Neural cell (in vitro differentiated cells): ENCODE results near the gene GLRX.

Experiments
- EZH2 ChIP-seq: fragments of 200-600, 300-800 bp; shearing (Covaris generic), sonication (generic); IDR thresholded peaks from 2 replicates; pipeline ENCODE4 v1.6.1; 2014; ENCODE audit warnings: antibody characterized with exemption, low read length, borderline replicate concordance, mild to moderate bottlenecking; ENCODE audit not compliant: insufficient read depth, poor library complexity, severe bottlenecking
- MXI1 ChIP-seq: fragments of 450-650 bp; conservative IDR thresholded peaks from 2 replicates; pipeline ENCODE4 v1.6.1; 2014; ENCODE audit warnings: antibody characterized with exemption, mild to moderate bottlenecking; ENCODE audit not compliant: poor library complexity, severe bottlenecking
- POLR2AphosphoS5 ChIP-seq: IDR thresholded peaks from 2 replicates; pipeline ENCODE4 v1.6.1; 2012
- TF ChIP-seq, protein P1 (sequence below): fragments of 450-650 bp; IDR thresholded peaks from 2 replicates; pipeline ENCODE4 v1.5.1; 2014; ENCODE audit warnings: antibody characterized with exemption, mild to moderate bottlenecking, moderate library complexity; ENCODE audit not compliant: poor library complexity, severe bottlenecking
- TF ChIP-seq, protein P2 (sequence below): IDR thresholded peaks from 2 replicates; pipeline ENCODE4 v1.6.1; 2012; ENCODE audit warnings: borderline replicate concordance

DNA sequence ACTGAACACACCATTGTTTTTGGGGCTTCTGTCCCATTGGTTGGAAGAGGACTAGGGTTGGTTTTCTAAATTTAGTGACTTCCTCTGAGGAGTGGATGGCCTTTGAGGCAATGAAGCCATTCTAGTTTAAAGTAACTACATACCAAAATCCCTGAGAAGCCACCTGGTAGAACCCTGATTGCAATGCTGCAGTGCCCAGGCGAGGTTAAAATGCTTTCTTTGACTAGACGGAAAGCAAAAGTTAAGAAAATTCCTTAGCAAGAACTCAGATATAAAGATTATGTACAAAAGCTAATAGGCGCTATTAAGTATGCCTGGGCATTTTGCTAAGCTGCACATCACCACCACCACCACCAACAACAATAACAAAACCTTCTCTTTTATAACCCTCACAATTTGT lies 20.6 kb downstream of the GLRX start:
- TF ChIP-seq MXI1: no peak
- no peak for TF ChIP-seq EZH2
- TF ChIP-seq, protein P1, sequence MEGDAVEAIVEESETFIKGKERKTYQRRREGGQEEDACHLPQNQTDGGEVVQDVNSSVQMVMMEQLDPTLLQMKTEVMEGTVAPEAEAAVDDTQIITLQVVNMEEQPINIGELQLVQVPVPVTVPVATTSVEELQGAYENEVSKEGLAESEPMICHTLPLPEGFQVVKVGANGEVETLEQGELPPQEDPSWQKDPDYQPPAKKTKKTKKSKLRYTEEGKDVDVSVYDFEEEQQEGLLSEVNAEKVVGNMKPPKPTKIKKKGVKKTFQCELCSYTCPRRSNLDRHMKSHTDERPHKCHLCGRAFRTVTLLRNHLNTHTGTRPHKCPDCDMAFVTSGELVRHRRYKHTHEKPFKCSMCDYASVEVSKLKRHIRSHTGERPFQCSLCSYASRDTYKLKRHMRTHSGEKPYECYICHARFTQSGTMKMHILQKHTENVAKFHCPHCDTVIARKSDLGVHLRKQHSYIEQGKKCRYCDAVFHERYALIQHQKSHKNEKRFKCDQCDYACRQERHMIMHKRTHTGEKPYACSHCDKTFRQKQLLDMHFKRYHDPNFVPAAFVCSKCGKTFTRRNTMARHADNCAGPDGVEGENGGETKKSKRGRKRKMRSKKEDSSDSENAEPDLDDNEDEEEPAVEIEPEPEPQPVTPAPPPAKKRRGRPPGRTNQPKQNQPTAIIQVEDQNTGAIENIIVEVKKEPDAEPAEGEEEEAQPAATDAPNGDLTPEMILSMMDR: no peak
- TF ChIP-seq, protein P2, sequence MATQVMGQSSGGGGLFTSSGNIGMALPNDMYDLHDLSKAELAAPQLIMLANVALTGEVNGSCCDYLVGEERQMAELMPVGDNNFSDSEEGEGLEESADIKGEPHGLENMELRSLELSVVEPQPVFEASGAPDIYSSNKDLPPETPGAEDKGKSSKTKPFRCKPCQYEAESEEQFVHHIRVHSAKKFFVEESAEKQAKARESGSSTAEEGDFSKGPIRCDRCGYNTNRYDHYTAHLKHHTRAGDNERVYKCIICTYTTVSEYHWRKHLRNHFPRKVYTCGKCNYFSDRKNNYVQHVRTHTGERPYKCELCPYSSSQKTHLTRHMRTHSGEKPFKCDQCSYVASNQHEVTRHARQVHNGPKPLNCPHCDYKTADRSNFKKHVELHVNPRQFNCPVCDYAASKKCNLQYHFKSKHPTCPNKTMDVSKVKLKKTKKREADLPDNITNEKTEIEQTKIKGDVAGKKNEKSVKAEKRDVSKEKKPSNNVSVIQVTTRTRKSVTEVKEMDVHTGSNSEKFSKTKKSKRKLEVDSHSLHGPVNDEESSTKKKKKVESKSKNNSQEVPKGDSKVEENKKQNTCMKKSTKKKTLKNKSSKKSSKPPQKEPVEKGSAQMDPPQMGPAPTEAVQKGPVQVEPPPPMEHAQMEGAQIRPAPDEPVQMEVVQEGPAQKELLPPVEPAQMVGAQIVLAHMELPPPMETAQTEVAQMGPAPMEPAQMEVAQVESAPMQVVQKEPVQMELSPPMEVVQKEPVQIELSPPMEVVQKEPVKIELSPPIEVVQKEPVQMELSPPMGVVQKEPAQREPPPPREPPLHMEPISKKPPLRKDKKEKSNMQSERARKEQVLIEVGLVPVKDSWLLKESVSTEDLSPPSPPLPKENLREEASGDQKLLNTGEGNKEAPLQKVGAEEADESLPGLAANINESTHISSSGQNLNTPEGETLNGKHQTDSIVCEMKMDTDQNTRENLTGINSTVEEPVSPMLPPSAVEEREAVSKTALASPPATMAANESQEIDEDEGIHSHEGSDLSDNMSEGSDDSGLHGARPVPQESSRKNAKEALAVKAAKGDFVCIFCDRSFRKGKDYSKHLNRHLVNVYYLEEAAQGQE: no peak
- no peak for TF ChIP-seq POLR2AphosphoS5
